ENCODE results near the gene GPR27. TPM values are rescaled to one million over a fixed set of nuclear protein-coding genes. Genes with fewer than 3 reads are reported as not detected.

The GPR27 gene
- total and polyA plus RNA-seq, 7 donors, result 0.03 to 1.2 (median 0.93) TPM

- Histone ChIP-seq H3K27ac (no peak overlapping the region), H3K4me3 (no peak overlapping the region), H3K4me1 (no peaks in the 10 kb centered on the region), H3K27me3 (ENCODE audit: insufficient read depth in 3 of 3, low read length in 2 of 3) (no peaks in the 10 kb centered on the region), H3K36me3 (ENCODE audit: insufficient read depth in 1 of 2, low read depth in 1 of 2) (no peaks in the 10 kb centered on the region), H3K9me3 (no peaks in the 10 kb centered on the region)
- intact Hi-C loops (cut with DNase I), result loop anchor here in 1 of 2 donors (10.0 kb wide), 1 partner anchor 1350 kb away; no protein-coding TSS in a partner anchor
- DNase-seq, result no peak
- TF ChIP-seq CTCF (IDR thresholded peaks at IDR 0.05), result no peak
- 50 to 68% (median 65%) methylated on average over 1 of the region's 1 CpG for WGBS, 3 donors
- ATAC-seq, result no peak
Measured at GRCh38 chr3:71734881-71735280, 18.8 kb upstream of the GPR27 start.

- Histone ChIP-seq H3K27ac (no peak overlapping the region), H3K9me3 (peaks cover 20% of the 10 kb centered on the region), H3K4me1 (no peaks in the 10 kb centered on the region), H3K36me3 (ENCODE audit: insufficient read depth in 1 of 2, low read depth in 1 of 2) (no peaks in the 10 kb centered on the region), H3K4me3 (no peak overlapping the region), H3K27me3 (ENCODE audit: insufficient read depth in 3 of 3, low read length in 2 of 3) (no peaks in the 10 kb centered on the region)
- ATAC-seq, result no peak
- intact Hi-C loops (cut with DNase I), result no loop called here
- TF ChIP-seq CTCF (IDR thresholded peaks at IDR 0.05), result no peak
- DNase-seq, result no peak
- WGBS, 3 donors, result 100% methylated on average over 1 of the region's 1 CpG
Measured at GRCh38 chr3:71742621-71743020, 11.0 kb upstream of the GPR27 start.

- ATAC-seq (no peak), DNase-seq (no peak)
- Histone ChIP-seq H3K27me3 (ENCODE audit: insufficient read depth in 3 of 3, low read length in 2 of 3) (no peaks in the 10 kb centered on the region), H3K4me3 (no peak overlapping the region), H3K9me3 (peaks cover 20% of the 10 kb centered on the region), H3K27ac (no peak overlapping the region), H3K36me3 (ENCODE audit: insufficient read depth in 1 of 2, low read depth in 1 of 2) (no peaks in the 10 kb centered on the region), H3K4me1 (no peaks in the 10 kb centered on the region)
- WGBS, 3 donors, result 85 to 89% (median 86%) methylated on average over 3 of the region's 3 CpGs
- no peak for TF ChIP-seq CTCF (IDR thresholded peaks at IDR 0.05)
- intact Hi-C loops (cut with DNase I), result no loop called here
Measured at GRCh38 chr3:71744738-71745137, 8.9 kb upstream of the GPR27 start.

GRCh38 chr3:71751602-71752001, 2.1 kb upstream of the GPR27 start:
- no peak for TF ChIP-seq CTCF (IDR thresholded peaks at IDR 0.05)
- intact Hi-C loops (cut with DNase I), result no loop called here
- DNase-seq (no peak), ATAC-seq (no peak)
- no peak overlapping the region for H3K27ac ChIP-seq
- no peaks in the 10 kb centered on the region for H3K9me3 ChIP-seq
- H3K27me3 ChIP-seq (ENCODE audit: insufficient read depth in 3 of 3, low read length in 2 of 3), result peaks cover 0 to 37% (median 11%) of the 10 kb centered on the region in 3 donors
- no peak overlapping the region for H3K4me3 ChIP-seq
- H3K36me3 ChIP-seq (ENCODE audit: insufficient read depth in 1 of 2, low read depth in 1 of 2), result no peaks in the 10 kb centered on the region
- no peaks in the 10 kb centered on the region for H3K4me1 ChIP-seq
- 91 to 97% (median 93%) methylated on average over 4 of the region's 4 CpGs for WGBS, 3 donors
